ENCODE data around the gene POMT2.

The POMT2 gene

DNA sequence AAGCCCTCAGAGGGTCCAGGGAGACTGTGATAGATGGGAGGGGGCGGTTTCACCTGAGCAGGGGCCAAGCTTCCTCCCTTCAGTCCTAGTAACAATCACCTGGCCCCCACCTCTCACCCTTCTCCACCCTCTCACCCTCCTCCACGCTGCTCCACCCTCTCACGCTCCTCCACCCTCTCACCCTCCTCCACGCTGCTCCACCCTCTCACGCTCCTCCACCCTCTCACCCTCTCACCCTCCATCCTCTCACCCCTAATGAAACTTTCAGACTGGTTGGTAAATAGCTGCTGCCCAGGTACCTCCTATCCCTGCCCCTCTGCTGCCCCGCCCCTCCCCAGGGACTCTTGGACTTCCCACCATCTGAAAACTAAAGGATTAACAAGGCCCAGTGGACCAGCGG lies 83.9 kb downstream of the POMT2 start:
- TF ChIP-seq ZFX (IDR thresholded peaks at IDR 0.05) = no peak
- TF ChIP-seq, protein P1, sequence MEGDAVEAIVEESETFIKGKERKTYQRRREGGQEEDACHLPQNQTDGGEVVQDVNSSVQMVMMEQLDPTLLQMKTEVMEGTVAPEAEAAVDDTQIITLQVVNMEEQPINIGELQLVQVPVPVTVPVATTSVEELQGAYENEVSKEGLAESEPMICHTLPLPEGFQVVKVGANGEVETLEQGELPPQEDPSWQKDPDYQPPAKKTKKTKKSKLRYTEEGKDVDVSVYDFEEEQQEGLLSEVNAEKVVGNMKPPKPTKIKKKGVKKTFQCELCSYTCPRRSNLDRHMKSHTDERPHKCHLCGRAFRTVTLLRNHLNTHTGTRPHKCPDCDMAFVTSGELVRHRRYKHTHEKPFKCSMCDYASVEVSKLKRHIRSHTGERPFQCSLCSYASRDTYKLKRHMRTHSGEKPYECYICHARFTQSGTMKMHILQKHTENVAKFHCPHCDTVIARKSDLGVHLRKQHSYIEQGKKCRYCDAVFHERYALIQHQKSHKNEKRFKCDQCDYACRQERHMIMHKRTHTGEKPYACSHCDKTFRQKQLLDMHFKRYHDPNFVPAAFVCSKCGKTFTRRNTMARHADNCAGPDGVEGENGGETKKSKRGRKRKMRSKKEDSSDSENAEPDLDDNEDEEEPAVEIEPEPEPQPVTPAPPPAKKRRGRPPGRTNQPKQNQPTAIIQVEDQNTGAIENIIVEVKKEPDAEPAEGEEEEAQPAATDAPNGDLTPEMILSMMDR (conservative IDR thresholded peaks at IDR 0.05) = no peak
- H3K27ac ChIP-seq = no peak overlapping the region

DNA sequence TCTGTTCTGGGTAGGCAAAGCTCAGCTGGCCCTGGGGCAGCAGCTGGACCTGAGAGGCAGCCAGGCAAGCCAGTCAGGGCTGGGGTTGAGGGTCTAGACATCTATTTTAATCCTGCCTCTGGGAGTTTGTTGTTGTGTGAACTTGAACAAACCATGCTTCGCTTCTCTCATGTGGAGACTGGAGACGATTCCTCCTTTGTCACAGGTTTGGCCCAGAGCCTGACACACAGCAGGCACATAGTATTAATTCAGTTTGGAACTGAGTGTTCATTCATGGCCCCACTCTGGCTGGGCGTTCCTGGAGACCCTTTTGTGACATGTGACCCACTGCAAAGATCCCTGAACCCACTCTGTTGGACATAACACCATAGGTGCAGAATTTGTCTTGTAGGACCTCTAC lies 89.0 kb downstream of the POMT2 start:
- H3K27ac ChIP-seq = no peak overlapping the region
- TF ChIP-seq, protein P1 (conservative IDR thresholded peaks at IDR 0.05) = no peak
- no peak for TF ChIP-seq ZFX (IDR thresholded peaks at IDR 0.05)

DNA sequence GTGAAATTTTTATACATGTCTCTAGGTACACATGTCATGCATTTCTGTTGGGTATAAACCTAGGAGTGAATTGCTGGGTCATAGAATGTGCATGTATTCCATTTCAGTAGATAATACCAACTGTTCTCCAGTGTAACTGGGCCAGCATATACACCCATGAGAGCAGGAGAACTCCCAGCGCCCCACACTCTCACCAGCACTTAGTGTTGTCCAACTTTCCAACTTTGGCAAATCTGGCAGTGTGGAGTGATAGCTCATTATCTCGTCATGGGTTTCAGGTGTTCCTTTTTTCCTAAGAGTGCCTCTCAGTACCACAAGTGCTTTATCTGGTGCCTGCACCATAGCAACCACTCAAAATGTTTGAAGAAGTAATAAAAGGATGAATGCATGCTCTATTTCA lies 89.8 kb downstream of the POMT2 start:
- H3K27ac ChIP-seq = no peak overlapping the region
- TF ChIP-seq ZFX (IDR thresholded peaks at IDR 0.05) = no peak
- TF ChIP-seq, protein P1 (conservative IDR thresholded peaks at IDR 0.05) = no peak

DNA sequence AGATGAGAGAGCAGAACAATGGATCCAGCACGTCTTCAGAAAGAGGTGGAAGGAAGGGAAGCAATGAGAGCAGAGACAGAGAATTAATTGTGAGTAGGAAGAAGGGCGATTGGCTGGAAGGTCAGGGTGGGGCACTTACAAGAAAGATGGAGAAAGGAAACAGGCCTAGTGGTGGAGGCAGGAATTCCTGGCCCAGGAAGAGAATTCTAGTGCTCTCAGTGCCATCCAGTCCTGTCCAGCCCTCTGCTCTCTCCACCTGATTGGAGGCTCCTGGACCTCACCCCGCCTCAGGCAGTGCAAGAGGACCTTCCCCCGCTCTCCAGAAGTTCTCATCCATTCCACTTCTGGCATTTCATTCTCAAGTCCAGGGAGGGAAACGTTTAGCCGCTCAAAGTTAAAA lies 92.6 kb downstream of the POMT2 start:
- TF ChIP-seq, protein P1 (conservative IDR thresholded peaks at IDR 0.05) = no peak
- TF ChIP-seq ZFX (IDR thresholded peaks at IDR 0.05) = no peak
- H3K27ac ChIP-seq = no peak overlapping the region

DNA sequence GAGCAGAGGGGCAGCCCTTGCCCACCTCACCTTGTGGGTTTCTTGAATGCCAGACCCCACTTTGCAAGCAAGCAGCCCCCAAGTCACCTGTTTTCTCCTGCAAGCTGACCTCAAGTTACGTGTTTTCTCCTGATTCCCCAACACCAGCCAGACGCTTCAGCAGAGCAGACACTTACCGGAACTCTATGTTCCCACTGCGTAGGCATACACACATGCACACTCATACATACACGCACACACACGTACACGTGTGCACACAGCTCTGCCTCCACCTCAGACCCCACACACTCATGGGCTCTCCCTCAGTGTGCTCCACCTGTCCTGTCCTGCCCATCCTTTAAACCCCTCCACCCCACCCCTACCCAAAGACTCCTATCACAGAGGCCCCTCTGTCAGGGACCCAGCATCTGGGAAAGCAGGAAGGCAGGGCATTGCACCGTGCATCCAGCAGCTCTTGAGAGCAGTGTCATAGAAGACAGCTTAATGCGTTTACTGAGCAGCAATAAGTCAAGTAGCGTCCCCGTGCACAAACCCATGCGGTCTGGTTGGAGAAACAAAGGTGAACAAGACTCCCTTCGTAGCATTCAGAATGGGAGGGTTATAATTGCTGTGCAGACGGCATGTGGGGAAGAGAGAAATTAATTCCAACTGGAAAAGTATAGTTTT lies 94.7 kb downstream of the POMT2 start:
- TF ChIP-seq, protein P1 (conservative IDR thresholded peaks at IDR 0.05) = no peak
- no peak for TF ChIP-seq ZFX (IDR thresholded peaks at IDR 0.05)
- no peak overlapping the region for H3K27ac ChIP-seq

DNA sequence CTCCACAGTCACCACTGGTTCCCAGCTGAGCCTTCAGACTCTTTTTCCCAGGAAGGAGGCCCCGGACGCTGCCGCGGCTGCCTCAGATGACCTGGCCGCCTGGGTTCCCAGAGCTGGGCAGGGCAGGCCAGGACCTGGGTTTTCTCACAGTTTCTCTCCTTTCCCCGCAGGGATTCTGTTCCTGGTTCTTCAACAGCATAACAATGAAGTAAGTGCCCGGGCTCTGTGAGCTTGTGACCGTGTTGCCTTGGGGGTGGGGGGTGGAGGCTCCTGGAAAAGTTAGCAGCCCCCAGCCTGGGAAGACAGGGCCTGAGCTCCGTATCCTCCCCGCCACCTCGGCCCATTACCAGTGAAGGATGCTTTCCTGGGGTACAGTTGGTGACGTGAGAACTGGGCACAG lies 95.4 kb downstream of the POMT2 start:
- no peak overlapping the region for H3K27ac ChIP-seq
- TF ChIP-seq, protein P1 (conservative IDR thresholded peaks at IDR 0.05) = no peak
- no peak for TF ChIP-seq ZFX (IDR thresholded peaks at IDR 0.05)
